GM21529 (cell line): Measurements from ENCODE around the gene PLCH1.

Experiments used
- ATAC-seq: cut with Tn5 transposase; IDR thresholded peaks from one replicate; pipeline ENCODE4 v1.9.1; 2021; ENCODE audit not compliant: unreplicated experiment

PLCH1 gene

DNA sequence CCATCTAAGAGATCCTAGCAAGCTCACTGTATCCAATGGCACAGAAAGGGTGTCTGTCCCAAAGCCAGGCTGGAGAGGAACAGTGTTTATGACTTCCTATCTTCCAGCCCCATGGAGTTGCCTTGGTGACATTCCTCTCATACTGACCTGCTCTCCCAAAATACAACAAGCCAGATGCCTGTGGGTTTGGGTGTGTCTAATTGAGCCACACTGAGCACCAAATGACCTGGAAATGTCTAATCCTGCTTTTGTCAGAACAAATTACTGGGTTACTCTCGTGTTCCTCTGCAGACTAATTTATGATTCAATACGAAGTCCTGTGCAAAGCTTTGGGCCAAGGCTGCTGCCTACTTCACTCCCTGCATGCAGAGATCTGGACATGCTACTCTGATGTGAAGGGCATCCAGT lies 353.3 kb downstream of the PLCH1 start:
- ATAC-seq: no peak

DNA sequence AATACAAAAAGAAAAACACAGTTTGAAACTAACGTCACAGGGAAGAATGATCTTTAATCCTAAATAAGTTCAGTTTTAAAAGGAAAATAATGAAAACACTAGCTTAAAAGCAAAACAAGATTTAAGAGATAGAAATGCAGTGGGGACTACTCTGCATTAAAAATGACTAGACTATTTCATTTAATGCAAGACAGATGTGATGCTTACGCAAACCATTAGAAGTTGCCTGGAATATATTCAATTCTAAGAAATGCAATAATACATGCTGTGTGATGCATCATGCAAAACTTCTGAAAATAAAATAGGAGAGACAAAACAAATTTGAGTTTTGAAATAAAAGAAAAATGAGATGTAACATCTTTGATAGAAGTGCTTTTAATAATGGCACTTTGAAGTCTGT lies 353.8 kb downstream of the PLCH1 start:
- no peak for ATAC-seq

DNA sequence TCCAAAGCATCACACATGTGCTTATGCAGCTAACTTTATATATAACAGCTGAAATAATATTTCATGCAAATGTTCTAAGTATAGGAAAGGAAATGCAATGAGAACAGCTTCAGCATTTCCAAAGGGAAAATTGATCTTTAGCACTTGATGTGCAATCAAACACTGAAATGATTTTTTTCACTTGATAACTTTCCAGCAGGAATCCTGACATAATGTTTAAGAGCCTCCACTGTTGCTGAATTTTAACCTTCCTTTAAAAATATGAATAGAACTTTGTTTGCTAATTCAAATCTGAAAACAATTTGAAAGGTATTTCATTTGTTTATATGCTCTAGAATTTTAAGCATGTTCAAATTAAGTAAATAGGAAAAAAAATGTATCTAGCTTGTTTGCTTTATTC lies 354.5 kb downstream of the PLCH1 start:
- ATAC-seq: no peak

DNA sequence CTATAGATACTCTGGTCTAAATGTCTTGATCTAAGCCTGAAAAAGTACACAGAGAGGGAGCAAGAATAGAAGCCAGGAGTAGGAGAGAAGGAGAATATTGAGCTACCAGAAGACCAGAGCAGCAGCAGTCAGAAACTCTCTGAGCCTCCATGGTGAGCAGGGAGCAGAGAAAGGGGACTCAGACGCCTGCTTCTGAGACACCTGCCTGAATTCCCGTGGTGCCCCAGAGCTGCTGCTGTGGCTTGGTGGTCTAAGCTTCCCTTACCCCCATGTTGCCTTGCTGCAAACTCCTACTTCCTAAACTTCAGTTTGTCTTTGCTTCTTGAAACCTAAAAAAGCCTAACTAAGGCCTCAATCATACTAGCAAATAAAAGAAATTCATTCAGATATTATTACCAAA lies 356.5 kb downstream of the PLCH1 start:
- ATAC-seq: no peak

- ATAC-seq: no peak
Measured at GRCh38 chr3:155387571-155387970, 357.3 kb downstream of the PLCH1 start.

- ATAC-seq: no peak
Measured at GRCh38 chr3:155386919-155387318, 358.0 kb downstream of the PLCH1 start.

DNA sequence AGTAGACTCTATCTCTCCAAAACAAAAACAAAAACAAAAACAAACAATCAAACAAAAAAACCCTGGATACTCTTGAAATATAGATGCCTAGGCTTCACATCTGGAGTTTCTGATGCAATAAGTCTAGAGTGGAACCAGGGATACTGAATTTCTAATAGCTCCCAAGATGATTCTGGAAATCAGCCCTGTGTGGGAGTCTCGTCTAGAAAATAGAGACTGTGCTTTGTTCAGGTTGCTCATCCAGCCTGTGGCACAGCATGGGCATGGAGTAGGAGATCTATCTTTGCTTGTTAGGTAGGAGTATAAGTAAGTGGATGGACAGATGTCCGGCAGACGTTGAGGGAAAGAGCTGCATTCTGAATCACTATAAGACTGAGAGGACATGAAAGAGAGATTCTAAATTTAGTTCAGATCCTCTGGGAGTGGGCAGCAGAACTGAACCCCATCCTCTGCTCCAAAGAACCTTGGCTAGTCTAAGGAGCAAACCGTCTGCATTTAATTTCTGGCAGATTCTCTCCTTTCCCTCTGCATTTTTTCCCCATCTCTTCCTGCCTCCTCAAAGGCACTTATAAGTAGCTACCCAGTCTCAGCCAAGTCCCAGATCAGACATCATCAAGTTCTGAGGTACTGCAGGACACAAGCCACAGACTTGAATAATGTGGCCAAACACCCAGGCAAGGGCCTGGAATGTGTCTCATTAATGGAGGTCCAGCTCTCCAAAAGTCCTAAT lies 358.8 kb downstream of the PLCH1 start:
- no peak for ATAC-seq

DNA sequence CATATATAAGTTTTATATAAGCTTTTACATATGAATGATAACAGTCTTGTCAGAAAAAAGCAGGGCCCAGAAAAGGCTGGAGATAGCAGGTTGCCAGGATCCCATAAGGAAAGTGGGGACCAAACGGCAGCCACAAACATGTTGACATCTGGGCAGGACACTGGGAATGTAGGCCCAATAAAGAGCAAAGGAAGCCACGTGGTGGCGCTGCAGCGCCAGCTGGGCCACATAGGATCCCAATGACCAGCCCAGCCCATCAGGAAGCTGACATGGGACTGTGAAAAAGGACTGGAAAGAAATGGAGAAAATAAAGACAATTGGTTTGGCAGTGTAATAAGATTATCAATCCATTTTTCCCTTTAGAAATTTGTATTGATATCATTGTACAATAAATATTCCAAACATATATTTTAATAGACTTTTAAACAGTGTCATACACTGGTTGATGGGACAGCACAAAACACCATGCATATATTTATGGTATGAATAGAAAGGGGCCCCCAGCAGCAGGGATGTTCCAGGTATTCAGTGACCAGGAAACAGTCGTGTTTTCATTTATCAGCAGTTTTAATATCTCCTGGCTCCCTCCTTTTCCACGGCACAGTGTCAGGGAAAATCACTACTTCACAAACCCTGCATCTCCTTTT lies 362.4 kb downstream of the PLCH1 start:
- ATAC-seq: no peak

DNA sequence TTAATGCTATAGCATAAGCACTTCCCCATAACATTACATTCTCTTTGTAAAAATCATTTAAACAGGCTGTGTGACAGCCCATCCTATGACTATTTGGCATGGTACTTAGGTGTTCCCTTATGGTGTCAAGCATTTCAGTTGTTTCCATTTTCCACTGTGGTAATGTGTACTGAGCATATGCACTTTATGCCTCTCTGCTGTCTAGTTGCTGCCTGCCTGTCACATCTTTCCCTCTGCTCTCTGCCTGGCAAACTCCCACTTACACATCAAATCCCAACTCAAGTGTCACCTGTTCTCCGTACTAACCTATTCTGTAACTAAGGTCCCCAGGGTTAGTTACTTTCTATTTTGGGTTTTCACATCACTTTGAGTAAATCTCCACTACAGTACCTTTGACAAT lies 367.0 kb downstream of the PLCH1 start:
- no peak for ATAC-seq

DNA sequence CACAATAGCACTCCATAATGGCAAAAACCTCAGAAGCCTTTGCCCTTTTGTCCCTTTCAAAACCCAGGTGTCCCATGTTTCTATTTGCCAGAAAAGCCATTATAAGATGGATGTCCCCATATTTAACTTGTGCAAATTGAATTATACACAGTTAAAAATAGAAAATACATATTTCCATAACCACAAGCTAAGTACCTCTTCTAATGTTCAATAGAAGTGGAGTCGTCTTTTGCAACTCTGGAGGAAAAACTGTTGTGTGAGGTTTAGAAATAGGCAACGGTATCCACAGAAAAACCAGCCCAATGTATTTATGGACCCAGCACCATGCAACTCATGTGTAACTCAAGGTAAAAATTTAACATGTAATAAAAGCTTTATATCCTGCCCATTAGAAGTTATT lies 367.8 kb downstream of the PLCH1 start:
- ATAC-seq: no peak

DNA sequence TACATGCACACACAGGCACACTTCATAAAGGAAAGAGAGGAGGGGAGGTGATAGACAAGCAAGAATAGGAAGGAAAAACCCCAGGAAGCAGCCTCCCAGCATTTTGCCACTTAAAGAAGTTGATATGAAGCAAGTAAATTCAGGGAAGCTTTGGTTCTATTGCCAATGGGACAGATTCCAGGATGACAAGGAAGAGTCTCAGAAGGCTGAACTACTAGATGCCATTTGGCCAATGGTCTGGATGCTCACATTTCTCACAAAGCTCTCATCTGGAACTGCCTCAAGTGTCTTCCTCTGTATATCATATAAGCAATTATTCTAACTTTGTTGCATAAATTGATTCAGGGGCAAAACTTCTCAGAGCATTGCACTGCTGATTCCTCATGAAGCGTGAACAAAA lies 372.6 kb downstream of the PLCH1 start:
- no peak for ATAC-seq

DNA sequence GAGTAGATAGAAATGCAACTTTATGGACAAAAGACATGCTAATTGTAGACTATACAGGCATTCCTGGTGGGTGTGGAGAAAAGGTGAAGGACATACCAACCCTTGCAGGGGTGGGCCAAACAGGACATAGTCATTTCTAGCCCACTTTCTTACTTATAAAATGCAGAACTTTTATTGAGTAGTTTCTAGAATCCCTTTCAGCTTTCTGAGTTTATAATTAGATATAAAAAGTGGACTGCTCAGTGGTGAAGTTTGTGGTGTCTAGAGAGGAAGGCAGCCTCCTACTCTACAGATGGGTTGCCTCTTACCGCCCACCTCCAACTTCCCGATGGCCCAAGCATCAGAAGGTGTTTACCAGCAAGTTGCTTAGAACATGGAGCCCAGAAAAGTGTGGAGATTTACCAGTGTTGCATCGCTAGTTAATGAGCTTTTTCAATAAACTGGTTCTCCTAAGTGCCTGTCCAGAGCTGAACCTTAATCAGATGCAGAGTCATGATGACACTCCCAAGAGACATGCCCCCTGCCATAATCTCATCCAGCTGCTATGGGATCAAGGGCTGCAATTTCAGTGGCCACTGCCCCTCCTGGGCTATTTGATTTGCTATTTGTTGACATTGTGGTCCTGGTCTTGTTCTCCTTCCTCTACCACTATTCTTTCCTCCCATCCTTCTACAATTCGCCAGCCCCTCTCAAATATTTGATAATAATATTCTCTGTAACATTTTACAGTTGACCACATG lies 373.9 kb downstream of the PLCH1 start:
- ATAC-seq: no peak

DNA sequence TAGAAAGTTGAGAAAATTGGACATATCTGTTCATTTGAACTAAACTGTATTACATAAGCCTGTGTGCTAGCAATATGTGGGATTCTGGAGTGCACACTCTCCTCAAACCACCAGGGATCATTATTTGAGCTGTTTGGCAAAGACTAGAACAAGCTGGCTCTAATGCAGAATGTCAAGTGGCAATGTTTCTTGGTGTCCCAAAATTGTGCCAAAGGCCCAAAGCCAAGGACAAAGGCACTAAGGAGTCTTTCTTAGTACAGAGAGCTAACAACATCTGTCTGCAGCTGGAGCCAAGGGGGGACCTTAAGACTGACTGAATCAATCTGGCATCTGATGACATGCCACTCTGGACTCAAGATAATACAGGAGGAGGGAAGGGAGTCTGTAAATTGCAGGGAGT lies 374.7 kb downstream of the PLCH1 start:
- ATAC-seq: no peak

- ATAC-seq: no peak
Measured at GRCh38 chr3:155369735-155370134, 375.1 kb downstream of the PLCH1 start.

DNA sequence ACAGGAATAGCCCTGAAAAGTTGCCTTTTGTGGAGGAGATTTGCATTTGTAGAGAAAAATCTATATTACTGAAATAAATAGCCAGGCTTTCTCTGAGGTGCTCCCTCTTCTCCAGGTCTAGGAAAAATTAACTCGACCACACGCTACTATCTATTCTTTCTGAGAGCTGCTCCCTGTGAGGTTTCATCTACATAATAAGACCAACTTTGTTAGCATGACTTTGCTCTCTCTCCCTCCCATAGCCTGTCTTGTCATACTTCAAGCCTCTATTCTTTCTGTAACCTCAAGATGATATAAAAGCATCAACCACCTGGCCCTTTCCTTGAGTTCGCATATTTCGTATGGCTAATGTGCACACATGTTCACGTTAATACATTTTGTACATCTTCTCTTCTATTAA lies 375.6 kb downstream of the PLCH1 start:
- no peak for ATAC-seq

DNA sequence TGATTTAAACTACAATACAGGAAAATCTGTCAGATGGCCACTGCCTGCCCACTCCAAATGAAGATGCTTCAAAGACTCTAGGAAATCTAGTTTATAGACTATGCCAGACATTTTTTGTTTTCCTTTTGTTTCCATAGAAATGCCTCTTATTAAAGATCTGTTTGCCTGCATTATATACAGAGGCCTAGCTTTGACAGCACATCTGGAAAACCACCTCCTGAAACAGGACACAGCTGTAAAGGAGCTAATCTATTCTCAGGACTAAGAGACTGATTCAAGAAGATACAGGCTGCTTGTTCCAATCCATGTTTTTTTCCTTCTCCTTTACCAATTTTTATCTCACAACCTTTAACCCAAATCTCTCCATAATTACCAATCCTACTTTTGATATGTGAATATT lies 376.1 kb downstream of the PLCH1 start:
- no peak for ATAC-seq

DNA sequence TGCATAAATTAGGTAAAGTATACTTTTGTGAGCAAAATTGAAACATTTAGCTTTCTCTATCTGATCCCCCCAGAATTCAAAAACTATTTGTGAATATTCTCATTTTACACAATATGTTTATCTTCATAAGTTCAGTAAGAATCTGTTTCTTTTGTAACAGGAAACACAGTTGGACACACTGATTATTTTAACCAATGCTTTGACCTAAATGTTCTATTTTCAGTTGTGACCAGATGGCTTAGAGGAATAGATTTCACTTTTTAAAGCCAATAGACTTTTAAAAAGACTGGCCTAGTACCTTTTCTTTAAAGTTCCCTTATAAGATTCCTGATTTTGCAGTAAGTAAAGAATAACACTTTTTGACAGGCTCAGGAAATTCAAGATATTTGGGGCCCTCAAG lies 377.4 kb downstream of the PLCH1 start:
- ATAC-seq: no peak

- ATAC-seq: no peak
Measured at GRCh38 chr3:155365178-155365783, 379.6 kb downstream of the PLCH1 start.

GRCh38 chr3:155364492-155364891 lies 380.4 kb downstream of the PLCH1 start:
- no peak for ATAC-seq

GRCh38 chr3:155363690-155364070 lies 381.2 kb downstream of the PLCH1 start:
- ATAC-seq: no peak

DNA sequence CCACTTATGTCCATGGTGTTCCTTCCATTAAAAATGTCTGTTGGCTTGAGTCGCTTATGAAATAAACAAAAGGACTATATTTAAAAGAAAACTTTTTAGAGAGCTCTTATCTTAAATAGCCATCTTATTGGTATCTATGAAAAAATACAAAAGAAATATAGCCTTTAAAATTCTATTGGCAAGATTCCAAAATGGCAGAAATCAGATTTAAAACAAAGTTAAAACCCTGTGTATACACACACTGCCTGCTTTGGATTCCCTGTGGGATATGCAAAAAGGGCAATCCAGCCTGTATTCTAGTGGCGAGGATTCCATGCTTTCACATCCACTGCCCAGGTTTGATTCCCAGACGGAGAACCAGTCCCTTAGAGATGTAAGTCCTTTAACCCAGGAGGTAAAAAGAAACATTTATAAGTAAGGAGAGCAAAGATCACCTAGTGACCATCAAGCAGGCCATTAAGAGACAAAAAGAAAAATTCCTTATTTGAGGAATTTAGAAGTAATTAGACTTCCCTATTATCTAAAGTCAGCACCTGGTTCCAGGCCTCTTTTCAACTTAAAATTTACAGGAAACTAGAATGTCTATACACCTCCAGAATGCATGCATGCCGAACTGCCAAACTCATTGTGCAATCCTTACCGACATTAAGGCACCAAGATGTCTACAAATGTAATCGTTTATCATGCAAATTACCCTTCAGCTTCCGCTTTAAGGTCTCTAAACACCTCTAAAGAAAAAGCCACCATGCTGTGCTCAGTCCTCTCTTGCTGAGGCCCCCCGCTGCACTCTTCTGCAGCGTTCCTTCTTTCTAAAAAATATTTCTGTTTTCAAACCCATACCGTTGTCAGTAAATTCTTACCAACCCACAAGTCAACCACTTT lies 381.8 kb downstream of the PLCH1 start:
- ATAC-seq: no peak
